GM12875 (cell line): ENCODE measurements around the gene CEP72.
"Not testable (repeated sequence)": the region's sequence is repeated elsewhere in the genome, so short reads cannot be mapped to it uniquely, and the experiment has no call there.

Source experiments
- H3K4me3 ChIP-seq: one replicate; pipeline ENCODE4 v1.5.1; 2011; ENCODE audit warnings: low read depth, low read length, control low read depth
- CTCF ChIP-seq: IDR thresholded peaks from 2 replicates; pipeline ENCODE4 v1.5.1; 2011; ENCODE audit warnings: low read depth, mild to moderate bottlenecking, control low read depth, inconsistent platforms, low read length, moderate library complexity, borderline replicate concordance; ENCODE audit not compliant: insufficient read depth

CEP72 gene

DNA sequence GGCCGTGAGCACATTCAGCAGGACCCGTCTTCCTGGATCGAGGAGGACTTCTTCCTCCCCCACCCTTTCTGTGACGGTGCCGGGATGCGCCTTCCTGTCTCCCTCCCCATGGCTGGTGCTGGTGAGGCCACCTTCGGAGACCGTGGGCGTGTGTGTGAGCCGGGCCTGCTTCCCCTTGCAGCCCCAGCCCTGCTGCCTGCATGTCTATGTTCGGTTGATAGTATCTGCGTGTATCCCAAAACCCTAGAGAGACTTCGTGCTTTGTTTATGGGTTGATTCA is 12.8 kb downstream of the CEP72 start:
- no peak overlapping the region for H3K4me3 ChIP-seq
- no peak for TF ChIP-seq CTCF

DNA sequence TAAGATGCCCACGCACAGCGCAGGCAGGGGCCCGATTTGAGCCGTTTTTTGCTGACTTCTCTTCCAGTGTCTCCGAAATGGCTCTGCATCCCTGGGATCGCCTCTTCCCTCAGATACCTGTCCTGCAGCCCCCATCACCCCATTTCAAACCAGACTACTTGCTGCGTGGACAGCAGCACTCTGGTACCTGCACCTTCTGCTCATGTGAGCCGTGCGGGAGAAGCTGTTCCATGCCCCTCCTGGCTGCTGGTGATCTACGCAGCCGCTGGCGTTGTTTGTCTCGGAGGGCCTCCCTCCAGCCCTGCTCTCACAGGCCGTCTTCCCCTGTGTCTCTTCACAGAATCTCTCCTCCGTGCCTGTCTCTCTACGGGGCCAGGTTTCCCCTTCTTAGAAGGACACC is 13.4 kb downstream of the CEP72 start:
- no peak overlapping the region for H3K4me3 ChIP-seq
- no peak for TF ChIP-seq CTCF

GRCh38 chr5:626850-627249 is 14.7 kb downstream of the CEP72 start:
- no peak for TF ChIP-seq CTCF
- H3K4me3 ChIP-seq, result no peak overlapping the region

DNA sequence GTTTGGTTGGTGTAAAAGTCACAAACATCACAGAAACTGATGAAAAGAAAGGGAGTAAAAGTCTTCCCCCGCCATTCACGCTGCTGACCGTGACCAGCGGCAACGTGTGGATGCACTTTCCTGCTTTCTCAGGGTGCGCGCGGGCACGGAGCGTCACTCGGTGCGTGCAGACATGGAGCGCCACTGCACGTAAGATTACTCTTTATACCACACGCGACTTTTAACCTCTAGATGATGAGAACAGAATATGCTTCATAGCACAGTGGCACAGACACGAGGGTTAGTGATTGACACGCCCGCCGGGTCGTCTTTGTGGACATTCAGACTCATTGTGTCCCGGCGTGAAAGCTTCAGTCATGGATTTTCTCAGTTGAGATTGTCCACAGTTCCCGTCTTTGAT is 15.7 kb downstream of the CEP72 start:
- no peak overlapping the region for H3K4me3 ChIP-seq
- no peak for TF ChIP-seq CTCF

DNA sequence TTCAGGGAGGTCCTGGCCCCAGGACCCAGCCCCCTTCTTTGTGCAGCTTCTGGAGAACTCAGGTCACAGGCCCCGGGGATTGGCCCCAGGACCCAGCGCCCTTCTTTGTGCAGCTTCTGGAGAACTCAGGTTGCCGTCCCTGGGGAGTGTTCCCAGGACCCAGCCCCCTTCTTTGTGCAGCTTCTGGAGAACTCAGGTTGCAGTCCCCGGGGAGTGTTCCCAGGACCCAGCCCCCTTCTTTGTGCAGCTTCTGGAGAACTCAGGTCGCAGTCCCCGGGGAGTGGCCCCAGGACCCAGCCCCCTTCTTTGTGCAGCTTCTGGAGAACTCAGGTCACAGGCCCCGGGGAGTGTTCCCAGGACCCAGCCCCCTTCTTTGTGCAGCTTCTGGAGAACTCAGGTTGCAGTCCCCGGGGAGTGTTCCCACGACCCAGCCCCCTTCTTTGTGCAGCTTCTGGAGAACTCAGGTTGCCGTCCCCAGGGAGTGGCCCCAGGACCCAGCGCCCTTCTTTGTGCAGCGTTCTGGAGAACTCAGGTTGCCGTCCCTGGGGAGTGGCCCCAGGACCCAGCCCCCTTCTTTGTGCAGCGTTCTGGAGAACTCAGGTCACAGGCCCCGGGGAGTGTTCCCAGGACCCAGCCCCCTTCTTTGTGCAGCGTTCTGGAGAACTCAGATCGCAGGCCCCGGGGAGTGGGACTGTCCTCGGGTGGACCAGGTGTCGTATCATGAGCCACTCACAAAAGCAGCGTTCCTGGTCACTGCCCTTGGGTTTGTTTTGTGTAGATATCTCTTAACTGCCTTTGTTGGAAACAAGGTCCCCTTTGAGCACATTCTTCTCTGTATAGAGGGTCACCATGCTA is 16.4 kb downstream of the CEP72 start:
- H3K4me3 ChIP-seq, result not testable (repeated sequence)

DNA sequence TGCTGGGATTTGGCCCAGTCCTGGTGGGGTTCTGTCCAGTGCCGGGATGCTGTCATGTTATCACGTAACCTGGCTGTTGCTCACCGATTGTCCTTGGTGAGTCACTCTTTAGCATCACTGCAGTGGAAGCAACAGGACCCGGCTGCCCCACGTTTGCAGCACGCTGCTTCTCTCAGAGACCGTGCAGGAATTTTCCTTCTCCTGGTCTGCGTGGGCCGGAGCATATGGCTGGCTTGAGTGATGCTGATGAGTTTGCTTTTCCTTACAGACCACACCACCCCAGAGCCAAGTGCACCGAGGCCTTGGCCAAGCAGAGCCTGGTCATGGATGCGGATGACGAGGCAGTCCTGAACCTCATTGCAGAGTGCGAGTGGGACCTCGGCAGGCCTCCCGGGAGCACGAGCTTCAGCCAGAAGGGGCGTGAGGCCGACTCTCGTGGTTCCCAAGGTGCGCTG is 21.4 kb downstream of the CEP72 start:
- no peak for TF ChIP-seq CTCF
- no peak overlapping the region for H3K4me3 ChIP-seq

DNA sequence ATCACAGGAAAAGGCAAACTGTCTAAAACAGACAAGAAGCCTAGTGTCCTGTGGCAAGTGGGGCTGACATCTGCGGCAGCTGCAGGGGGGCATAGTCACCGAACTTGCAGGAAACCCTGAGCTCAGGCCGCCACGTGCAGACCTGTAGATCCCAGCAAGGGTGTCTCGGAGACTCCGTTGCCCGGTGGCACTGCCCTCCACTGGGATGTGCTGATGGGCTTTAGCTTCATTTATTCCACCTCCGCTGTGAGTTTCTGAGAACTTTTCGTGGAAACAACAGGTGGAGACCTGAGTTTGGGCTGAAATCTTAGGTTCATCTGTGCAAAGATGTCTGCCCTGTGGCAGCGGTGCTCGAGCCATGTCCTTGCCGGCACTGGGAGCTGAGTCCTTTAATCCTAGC is 22.1 kb downstream of the CEP72 start:
- no peak for TF ChIP-seq CTCF

More for the DNA sequence above, 22.1 kb downstream of the CEP72 start:
- no peak overlapping the region for H3K4me3 ChIP-seq
